NT2/D1 (cell line): ENCODE data around the gene DMXL2.

Experiments
- SUZ12 ChIP-seq: IDR thresholded peaks from 2 replicates; pipeline ENCODE4 v1.6.1; 2011; ENCODE audit not compliant: insufficient read length, insufficient read depth; ENCODE audit errors: extremely low read depth
- YY1 ChIP-seq: IDR thresholded peaks from 2 replicates; pipeline ENCODE4 v1.6.1; 2011; ENCODE audit not compliant: insufficient read length, insufficient read depth
- ZNF274 ChIP-seq: IDR thresholded peaks from 2 replicates; pipeline ENCODE4 v1.6.1; 2011; ENCODE audit warnings: mild to moderate bottlenecking, low read depth, low read length

DNA sequence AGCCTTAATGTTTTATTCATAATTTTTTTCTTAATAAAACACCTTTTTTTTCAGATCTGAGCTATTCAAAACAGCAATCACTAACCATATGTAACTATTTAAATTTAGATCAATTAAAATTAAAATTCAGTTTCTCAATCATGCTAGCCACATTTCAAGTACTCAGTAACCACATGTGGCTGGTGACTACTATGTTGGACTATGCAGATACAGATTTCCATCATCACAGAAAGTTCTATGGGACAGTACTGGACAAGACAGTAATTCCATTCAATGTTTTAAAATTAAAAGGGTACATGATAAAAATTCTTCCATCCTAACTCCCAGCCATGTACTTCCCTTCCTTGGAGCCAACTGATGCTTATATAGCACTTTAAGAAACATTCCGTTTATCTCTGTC is 161.8 kb downstream of the DMXL2 start:
- no peak for TF ChIP-seq ZNF274
- TF ChIP-seq YY1: no peak
- no peak for TF ChIP-seq SUZ12
